GM19395 (cell line): ENCODE results near the gene SPATS2.
"Not testable (repeated sequence)": the region's sequence is repeated elsewhere in the genome, so short reads cannot be mapped to it uniquely, and the experiment has no call there.

Source experiments
- ATAC-seq: cut with Tn5 transposase; IDR thresholded peaks from one replicate; pipeline ENCODE4 v1.9.1; 2021; ENCODE audit warnings: mild to moderate bottlenecking, moderate library complexity; ENCODE audit not compliant: unreplicated experiment

Gene SPATS2

GRCh38 chr12:49403971-49404450, 36.7 kb downstream of the SPATS2 start:
- ATAC-seq, result no peak

DNA sequence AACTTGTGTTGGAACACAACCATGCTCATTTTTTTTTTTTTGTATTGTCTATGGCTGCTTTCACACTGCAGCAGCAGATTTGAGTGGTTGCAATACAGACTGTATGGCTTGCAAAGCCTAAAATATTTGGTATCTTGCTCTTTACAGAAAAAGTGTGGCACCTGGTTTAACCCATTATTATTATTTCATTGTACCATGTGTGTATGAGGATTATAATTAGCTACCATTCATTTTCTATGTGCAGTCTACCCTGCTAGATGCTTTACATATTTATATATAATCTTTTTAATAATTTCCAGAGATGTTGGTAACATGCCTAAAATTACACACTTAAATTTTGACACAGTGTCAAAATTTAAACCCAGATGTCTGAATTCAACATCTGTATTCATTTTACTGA, 37.7 kb downstream of the SPATS2 start:
- ATAC-seq, result no peak

DNA sequence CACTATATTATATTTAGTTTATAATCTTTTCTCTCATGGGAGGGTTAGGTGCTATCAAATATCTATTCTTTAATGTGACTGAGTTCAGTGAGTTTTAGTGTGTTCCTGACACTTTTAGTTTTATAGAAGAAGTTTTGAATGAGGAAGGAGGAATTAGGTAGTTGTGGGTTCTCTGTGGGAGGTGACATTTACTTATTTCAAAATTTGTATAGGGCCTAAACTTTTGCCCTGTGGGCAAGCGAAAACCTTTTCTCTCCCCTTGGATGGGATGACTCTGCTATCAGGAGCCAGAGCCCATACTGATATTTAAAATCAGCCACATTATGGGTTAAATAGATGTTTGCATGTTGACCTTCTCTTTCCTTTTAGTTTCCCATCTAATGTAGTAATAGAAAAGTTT, 43.6 kb downstream of the SPATS2 start:
- no peak for ATAC-seq

GRCh38 chr12:49413010-49413409, 45.7 kb downstream of the SPATS2 start:
- no peak for ATAC-seq

DNA sequence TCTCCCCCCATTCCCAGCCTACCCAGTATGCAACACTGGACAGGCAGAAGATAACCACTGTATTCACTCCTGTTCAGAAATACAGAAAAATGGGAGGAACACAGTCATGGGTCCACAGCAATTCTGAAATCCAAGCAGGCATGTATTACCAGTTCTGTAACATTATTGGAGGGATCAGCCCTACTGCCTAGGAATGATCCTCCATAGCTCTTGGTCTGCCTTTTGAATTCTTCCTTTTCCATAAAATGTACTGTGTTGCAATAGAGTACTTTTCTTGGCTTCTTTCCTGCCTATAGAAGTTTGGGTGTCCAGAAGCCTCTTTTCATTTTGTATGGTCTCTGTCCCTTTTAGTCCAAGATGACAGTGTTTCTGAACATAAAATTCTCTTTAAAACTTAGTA, 46.5 kb downstream of the SPATS2 start:
- no peak for ATAC-seq

- no peak for ATAC-seq
Measured at GRCh38 chr12:49414364-49414763, 47.1 kb downstream of the SPATS2 start.

DNA sequence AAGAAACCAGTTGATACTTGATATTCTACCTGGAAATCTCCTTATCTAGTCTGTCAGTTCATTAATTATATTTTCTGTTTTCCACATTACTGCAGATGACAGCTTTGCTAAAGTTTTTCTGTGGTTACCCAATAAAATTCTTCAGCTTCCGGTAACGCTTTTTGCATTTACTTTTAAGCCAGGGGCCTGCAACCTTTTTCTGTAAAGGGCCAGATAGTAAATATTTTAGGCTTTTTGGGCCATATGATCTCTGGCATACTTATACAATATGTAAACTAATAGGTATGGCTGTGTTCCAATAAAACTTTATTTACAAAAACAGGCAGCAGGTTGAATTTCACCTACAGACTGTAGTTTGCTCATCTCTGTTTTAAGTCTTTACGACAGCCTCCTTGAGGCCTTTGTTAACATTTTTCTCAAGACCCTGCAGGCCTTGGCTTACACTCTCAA, 48.3 kb downstream of the SPATS2 start:
- no peak for ATAC-seq

DNA sequence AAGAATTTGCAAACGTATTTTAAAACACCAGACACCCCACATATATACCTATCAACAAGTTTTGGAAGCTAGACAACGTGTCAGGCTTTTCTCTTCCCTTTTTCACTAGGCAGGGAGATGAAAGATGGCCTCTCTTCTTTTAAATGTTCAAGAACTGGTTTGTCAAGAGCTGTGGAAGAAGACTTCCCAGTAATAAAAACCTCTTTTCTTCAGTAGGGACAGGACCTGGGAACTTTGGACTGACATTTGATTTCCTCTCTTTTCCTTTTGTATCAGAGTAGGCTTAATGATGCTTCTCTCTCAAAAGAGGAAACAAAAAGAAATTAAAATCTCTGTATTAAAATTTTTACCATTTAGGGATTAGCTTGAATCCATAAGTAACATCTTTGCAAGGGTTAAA, 49.6 kb downstream of the SPATS2 start:
- ATAC-seq, result no peak

DNA sequence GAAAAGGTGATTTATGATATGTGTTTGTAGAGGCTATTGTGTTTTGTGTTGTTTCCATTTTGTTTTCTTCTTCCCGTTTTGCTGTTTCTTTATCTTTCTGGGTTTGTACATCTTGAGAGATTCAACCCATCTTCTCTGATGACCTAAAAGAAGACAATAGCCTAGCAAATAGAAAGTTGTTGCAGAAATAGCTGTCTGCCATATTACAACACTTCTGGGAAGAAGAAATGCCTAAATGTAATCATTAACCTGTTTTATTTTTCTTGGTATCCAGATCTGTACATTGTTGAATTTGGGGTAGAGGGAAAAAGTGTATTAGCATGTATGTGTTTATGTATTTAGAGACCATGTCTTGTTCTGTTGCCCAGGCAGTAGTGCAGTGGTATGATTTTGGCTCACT, 50.3 kb downstream of the SPATS2 start:
- ATAC-seq, result no peak

GRCh38 chr12:49420556-49420955, 53.3 kb downstream of the SPATS2 start:
- no peak for ATAC-seq

GRCh38 chr12:49422114-49422513, 54.9 kb downstream of the SPATS2 start:
- no peak for ATAC-seq

GRCh38 chr12:49428793-49429192, 61.5 kb downstream of the SPATS2 start:
- no peak for ATAC-seq

DNA sequence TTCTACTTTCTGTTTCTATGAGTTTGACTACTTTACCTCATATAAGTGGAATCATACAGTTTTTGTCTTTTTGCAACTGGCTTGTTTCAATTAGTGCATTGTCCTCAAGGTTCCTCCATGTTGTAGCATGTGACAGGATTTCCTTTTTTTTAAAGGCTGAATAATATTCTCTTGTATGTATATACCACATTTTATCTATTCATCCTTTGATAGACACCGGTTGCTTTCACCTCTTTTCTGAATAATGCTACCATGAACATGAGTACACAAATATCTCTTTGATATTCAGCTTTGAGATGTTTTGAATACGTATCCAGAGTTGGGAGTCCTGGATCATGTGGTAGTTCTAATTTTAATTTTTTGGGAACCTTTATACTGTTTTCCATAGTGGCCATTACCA, 65.4 kb downstream of the SPATS2 start:
- ATAC-seq, result no peak

- ATAC-seq, result not testable (repeated sequence)
Measured at GRCh38 chr12:49436799-49437198, 69.5 kb downstream of the SPATS2 start.

DNA sequence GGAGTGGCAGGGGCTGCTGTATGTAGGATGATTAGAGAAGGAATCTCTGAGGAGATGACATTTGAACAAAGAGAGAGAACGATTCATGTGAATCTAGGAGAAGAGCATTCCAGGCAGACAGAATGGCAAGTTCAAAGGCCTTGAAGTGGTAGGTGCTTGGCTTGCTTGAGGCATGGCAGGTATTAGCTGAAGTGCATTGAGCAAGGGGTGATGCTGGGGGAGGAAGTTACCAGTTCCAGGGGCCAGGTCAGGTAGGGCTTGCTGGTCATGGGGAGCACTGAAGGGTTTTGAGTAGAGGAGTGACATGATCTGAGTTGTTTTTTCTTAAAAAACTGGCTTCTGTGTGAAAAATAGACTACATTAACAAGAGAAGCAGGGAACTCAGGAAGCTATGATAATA, 71.8 kb downstream of the SPATS2 start:
- no peak for ATAC-seq

- ATAC-seq, result no peak
Measured at GRCh38 chr12:49440035-49440434, 72.8 kb downstream of the SPATS2 start.

GRCh38 chr12:49442915-49443314, 75.7 kb downstream of the SPATS2 start:
- no peak for ATAC-seq

- ATAC-seq, result no peak
Measured at GRCh38 chr12:49446571-49446970, 79.3 kb downstream of the SPATS2 start.

GRCh38 chr12:49448858-49449257, 81.6 kb downstream of the SPATS2 start:
- ATAC-seq, result no peak

DNA sequence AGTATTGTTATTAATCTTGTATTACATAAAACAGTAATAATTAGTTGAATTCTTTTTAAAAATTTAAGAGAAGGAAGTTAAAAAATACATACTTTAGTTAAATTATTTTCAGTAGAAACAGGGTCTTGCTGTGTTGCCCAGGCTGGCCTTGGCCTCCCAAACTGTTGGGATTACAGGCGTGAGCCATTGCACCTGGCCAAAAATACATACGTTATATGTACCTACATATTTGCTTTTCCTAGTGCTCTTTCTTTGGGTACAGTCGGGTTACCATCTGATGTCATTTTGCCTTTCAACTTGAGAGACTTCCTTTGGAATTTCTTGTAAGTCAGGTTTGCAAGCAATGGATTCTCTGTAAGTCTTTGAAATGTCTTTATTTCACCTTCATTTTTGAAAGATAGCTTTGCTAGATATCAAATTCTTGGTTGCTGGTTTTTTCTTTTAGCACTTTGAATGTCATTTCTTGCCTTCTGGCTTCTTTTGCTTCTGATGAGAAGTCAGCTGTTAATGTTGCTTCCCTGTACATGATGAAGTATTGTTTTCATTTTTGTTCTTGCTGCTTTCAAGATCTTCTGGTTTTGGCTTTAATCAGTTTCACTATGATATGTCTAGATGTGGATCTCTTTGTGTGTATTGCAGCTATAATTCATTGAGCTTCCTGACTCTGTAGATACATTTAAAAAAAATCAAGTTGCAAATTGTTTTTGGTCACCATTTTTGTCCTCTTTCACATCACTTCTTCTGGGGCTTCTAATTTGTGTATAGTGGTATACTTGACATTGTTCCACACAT, 84.4 kb downstream of the SPATS2 start:
- ATAC-seq, result peak; percentile 88

DNA sequence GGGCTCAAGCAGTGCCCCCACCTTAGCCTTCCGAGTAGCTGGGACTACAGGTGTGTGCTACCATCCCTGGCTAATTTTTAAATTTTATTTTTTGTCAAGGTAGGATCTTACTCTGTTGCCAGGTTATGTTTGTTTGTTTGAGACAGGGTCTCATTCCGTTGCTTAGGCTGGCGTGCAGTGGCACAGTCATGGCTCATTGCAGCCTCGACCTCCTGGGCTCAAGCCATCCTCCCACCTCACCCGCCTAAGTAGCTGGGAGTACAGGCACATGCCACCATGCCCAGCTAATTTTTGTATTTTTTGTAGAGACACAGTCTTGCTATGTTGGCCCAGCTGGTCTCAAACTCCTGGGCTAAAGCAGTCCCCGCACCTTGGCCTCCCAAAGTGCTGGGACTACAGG, 88.2 kb downstream of the SPATS2 start:
- ATAC-seq, result no peak

- ATAC-seq, result no peak
Measured at GRCh38 chr12:49456131-49456679, 88.9 kb downstream of the SPATS2 start.

- no peak for ATAC-seq
Measured at GRCh38 chr12:49458816-49459215, 91.6 kb downstream of the SPATS2 start.
